Ammon's horn (tissue), 1 donor: ENCODE data around the gene SH2D7.

Source experiments
- DNase-seq: peaks from one replicate; pipeline ENCODE4 v3.0.0-alpha.2; 2016; ENCODE audit warnings: low spot score

Gene SH2D7

GRCh38 chr15:78079298-78080087 lies 12.9 kb upstream of the SH2D7 start:
- no peak for DNase-seq

GRCh38 chr15:78080088-78080460 lies 12.3 kb upstream of the SH2D7 start:
- DNase-seq, result no peak

GRCh38 chr15:78082106-78082742 lies 10.1 kb upstream of the SH2D7 start:
- no peak for DNase-seq

GRCh38 chr15:78082743-78083110 lies 9.6 kb upstream of the SH2D7 start:
- no peak for DNase-seq

GRCh38 chr15:78083186-78083585 lies 9.2 kb upstream of the SH2D7 start:
- no peak for DNase-seq

- no peak for DNase-seq
These were observed 8.5 kb upstream of the SH2D7 start for GRCh38 chr15:78083687-78084448.

GRCh38 chr15:78084449-78084750 lies 8.0 kb upstream of the SH2D7 start:
- DNase-seq, result no peak

- no peak for DNase-seq
These were observed 6.4 kb upstream of the SH2D7 start for GRCh38 chr15:78085928-78086327.

GRCh38 chr15:78087951-78088772 lies 4.2 kb upstream of the SH2D7 start:
- DNase-seq, result no peak

- DNase-seq, result no peak
These were observed 3.6 kb upstream of the SH2D7 start for GRCh38 chr15:78088773-78089080.

GRCh38 chr15:78090422-78091063 lies 1.8 kb upstream of the SH2D7 start:
- DNase-seq, result no peak

- DNase-seq, result no peak
These were observed 1.1 kb downstream of the SH2D7 start for GRCh38 chr15:78093242-78094020.

GRCh38 chr15:78097667-78098066 lies 5.3 kb downstream of the SH2D7 start:
- no peak for DNase-seq

- DNase-seq, result no peak
These were observed 5.9 kb downstream of the SH2D7 start for GRCh38 chr15:78098131-78098755.

- DNase-seq, result no peak
These were observed 8.5 kb downstream of the SH2D7 start for GRCh38 chr15:78100886-78101285.

- no peak for DNase-seq
These were observed 9.2 kb downstream of the SH2D7 start for GRCh38 chr15:78101423-78102105.

- no peak for DNase-seq
These were observed 9.8 kb downstream of the SH2D7 start for GRCh38 chr15:78102211-78102610.

GRCh38 chr15:78102741-78103140 lies 10.4 kb downstream of the SH2D7 start:
- no peak for DNase-seq

- DNase-seq, result no peak
These were observed 11.2 kb downstream of the SH2D7 start for GRCh38 chr15:78103406-78104118.

GRCh38 chr15:78104119-78104479 lies 11.7 kb downstream of the SH2D7 start:
- no peak for DNase-seq
